NCI-H1092 treated with DMSO at 0.1 percent for 48 hours (cell line): ENCODE measurements around the gene PRKCH.
A peak's percentile ranks its signal among the peaks of the same experiment; 100 is the strongest.

Experiments used
- DNase-seq: peaks from one replicate; lab custom pipeline; 2025; lab: John Stamatoyannopoulos, UW

Gene PRKCH

DNA sequence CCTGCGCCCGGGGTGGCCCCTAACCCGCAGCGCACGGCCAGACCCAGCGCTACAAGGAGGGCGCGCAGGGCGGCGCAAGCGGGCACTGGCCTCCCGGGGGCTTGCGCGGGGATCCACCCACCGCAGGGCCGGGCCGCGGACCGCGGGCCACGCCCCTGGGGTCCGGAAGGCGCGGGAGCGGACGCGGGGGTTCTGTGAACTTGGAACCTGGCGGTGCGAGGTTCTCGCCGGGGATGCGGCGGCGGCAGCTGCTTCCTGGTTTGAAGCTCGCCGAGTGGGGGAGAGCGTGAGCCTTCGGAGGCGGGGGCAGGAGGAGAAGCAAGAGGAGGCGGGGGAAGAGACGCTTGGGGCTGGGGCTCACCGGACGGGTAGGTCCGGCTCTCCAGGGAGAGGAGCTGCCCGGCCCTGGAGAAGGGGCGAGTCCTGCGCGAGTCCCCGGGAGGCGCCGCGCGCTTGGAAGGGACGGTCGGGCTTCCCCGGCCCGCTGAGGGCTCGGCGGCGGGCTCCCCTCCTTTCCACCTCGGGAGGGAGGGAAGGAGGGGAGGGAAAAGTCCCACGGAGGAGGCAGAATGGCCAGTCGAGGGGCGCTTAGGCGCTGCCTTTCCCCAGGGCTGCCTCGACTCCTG lies at the start of gene PRKCH:
TSS of gene PRKCH (plus strand) at position 195 of the 626 bp plus-strand sequence. CDS start 523 bp downstream, outside the sequence.
- peak; percentile 37 for DNase-seq

DNA sequence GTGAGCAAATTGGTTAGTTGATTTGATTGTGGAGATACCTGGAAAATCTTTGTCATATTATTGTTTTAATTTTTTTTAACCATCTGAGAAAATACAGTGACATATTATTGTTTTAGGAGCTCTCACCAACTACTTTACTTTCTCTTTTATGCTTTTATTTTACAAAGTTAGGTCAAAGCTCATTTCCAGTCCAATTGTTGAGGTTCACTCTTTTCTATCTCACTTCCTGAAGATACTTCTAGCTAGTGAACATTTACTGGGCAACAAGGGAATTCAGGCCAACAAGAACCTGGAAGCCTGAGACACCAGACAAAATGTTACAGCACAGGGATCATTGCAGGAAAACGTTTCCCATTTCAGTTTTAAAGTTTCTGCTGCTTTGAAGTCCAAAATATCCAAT lies 44.1 kb upstream of the PRKCH start:
- DNase-seq: no peak

DNA sequence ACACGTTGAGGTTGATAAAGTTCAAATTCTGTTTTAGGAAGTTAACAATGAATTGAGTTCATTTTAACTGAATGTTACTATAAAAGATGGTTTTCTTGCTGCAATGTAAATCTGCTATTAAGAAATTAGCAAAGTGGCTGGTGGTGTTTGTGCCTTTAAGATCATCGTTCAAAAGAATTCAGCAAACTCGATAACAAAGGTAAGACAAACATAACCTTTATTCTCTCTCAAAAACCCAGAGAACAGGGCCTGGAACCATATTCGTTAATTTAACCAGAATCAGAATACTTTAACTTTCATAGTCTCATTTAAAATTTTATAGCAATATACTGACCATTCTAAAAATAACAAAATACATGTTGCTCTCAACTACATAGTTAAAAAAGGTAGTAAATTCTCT lies 43.6 kb upstream of the PRKCH start:
- no peak for DNase-seq

DNA sequence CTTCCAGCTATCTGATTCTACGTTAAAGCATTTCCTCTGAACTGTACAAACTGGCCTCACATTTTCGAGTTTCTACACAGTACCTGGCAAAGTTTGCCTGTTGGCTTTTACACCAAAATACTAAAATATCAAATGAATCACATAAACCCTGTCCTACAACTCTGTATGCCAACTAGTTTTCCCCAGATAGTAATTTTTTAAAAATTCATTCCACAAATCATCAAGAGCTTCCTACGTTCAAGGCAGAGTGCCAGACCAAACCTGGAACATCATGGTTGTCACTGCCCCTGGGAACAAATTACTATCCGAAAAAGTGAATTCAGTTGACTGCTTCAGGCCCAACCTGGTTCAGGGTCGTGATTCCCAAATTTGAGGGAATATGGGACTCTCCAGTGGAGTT lies 42.3 kb upstream of the PRKCH start:
- DNase-seq: no peak

DNA sequence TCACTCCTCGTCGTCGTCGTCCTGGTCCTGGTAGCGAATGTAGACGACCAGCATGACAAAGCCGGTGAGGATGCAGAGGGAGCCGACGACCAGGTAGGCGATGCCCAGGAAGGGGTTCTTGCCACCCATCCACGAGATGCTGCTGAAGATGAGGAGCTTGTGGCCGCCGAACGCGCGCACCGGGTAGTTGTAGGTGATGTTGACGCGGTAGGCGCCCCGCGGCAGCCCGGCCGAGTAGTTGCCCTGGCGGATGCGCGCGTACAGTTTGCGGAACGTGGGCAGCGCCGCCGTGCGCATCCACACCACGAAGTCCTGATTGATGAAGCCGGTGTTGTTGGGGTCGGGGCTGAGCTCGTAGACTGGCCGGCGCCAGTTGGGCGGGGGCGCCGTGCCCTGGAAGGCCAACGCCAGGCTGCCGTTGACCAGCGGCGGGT lies 41.3 kb upstream of the PRKCH start:
- no peak for DNase-seq

DNA sequence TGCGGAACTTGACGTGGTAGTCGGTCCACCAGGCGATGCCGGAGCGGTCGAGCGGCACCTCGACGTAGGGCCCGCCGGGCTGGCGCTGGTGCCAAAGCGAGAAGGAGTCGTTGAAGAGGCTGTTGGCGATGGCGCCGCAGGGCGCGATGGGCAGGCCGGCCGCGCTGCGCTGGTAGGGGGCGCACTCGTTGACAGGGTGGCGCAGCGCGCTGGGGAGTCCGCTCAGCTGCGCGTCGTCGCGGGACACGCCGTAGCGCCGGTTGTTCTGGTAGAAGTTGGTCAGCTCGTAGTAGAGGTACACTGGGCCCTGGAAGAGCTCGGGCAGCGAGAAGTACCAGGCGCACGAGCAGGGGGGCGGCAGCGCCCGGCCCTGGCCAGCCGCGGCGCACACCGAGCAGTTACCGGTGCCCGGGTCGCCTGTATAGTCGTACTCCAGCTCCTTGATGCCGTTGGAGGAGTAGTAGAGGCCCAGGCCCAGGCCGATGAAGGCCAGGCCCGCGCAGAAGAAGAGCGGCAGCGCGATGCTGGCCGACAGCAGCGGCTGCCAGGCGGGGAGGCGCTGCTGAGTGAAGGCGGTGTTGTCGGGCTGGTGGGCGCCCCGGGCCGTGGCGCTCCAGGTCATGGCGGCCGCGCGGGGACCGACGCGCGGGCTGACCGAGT lies 40.7 kb upstream of the PRKCH start:
- peak; percentile 82 for DNase-seq

DNA sequence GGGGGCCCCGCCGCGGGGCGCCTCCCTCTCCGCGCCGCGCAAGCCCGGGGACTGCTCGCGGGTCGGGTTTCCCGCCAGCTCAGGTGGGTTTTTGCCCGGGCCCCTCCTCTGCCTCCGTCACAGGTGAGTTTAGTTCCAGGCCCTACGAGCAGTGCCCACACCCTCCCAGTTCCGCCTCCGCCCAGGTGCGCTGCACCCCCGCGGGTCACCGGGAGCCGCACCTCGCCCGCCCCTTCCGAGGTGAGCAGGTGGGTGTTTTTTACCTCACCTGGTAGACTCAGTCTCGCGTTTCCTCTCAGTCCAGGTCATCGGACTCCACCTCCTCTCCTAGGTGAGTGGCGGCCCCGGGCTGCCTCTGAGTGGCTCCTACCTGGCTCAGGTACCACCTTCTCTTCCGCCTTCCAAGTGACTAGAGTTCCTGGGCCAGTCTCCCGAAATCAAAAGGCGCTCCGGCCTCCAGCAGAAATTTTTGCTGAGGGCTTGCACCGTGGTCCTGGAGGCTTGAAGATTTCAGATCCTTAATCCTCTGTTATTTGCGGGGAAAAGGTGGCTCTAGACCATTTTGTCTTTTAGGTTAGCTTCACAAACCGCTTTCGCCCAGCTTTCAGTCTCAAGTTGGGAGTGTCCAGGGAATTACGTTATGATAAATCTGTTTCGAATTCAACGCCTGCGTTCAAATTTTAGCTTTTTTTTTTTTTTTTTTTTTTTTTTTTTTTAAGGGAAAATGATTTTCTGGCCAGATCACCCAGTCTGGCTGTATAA lies 40.0 kb upstream of the PRKCH start, which contains the start of gene TMEM30B:
TSS of gene TMEM30B (minus strand) at position 153 of the 762 bp plus-strand sequence. CDS start 191 bp downstream, outside the sequence.
- peak; percentile 28 for DNase-seq

DNA sequence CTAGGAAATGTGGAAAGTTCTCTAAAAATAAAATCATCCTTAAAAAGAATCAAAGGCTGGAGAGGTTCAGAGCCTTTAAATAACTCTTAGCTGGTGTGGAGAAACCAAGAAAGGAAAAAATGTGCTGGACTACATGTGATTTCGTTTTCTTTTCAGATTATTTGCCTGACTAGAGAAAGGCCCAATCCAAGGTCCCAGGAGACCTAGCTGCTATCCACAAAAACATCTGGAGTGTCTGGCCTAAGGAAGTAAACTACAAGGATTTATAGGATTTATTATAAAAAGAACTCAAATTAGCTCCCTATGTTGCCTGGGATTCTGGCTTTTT lies 39.5 kb upstream of the PRKCH start:
- DNase-seq: no peak

DNA sequence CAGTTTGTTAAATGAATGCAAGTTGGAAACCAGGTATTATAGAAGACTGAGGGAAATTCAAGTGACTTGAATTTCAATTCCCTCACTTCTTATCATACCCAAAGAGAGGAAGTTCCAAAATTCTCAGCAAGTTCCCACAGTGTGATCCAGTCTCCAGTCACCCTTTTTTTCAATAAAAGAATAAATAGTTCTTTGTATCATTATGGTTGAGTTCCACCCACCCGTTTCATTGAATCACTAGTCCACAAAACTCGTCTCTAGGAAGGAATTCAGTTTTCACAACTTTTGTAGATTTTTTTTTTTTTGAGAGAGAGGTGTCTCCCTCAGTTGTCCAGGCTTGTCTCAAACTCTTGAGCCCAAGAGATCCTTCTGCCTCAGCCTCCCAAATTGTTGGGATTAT lies 38.6 kb upstream of the PRKCH start:
- DNase-seq: no peak

DNA sequence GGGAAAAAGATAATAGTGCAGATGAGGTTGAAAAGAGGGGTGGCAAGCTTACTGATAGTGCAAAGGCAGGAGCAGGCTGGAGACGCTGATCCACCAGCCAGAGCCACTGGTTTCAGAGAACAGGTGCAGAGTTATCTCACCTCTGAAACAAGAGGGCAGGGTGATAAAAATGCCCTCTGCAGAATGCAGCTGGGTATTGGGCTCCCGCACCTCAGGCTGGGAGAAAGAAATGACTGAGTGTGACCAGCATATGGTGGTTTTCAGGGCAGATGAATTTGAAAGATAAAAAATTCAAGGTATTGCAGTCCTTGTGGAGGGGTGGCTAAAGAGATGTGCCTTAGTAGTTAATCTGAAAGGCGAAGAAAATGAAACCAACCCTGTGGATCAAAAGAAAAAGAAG lies 37.4 kb upstream of the PRKCH start:
- DNase-seq: no peak

DNA sequence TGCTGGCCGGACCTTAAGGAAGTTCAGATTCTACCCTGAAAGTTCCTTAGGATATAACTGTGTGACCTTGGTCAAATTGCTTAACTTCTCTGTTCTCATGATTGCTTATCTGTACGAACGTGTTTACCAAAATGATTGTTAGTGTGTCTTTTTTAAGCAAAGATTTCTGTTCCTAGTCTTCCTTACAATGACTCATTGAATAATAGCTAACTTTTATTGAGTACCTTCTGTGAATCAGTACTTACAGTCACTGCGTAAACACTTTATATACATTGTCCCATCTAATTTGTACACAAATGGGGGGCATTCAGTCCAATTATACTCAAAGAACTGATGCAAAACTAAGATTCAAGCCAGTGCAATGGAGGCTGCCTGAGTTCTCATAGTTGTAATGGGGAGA lies 36.0 kb upstream of the PRKCH start:
- DNase-seq: no peak

DNA sequence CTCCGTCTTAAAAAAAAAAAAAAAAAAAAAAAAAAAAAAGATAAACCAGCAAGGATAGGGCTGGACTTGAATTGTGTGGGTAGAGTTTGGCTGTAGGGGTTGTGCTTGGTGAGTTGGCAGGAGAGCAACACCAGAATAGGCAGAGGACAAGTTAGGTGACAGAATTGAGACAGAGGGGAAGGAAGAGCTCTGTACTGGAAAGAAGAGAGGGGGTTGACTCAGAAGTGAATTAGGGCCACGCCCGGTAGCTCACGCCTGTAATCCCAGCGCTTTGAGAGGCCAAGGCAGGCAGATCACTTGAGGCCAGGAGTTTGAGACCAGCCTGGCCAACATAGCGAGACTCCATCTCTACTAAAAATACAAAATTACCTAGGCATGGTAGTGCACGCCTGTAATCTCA lies 34.2 kb upstream of the PRKCH start:
- DNase-seq: no peak

DNA sequence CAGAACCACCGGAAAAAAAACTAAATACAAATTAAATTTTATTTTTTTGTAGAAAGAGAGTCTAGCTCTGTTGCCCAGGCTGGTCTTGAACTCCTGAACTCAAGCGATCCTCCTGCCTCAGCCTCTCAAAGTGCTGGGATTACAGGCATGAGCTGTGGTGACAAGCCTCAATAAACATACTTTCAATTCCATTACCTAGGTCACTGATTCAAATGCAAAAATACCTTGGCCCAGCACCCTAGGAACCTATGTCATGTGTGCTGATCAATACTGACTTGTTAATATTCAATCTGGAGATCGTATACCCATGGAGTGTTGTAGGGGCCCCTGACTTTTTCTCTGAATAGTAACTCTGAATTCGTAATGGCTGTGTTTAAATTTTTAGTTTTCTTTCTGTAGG lies 33.2 kb upstream of the PRKCH start:
- no peak for DNase-seq

DNA sequence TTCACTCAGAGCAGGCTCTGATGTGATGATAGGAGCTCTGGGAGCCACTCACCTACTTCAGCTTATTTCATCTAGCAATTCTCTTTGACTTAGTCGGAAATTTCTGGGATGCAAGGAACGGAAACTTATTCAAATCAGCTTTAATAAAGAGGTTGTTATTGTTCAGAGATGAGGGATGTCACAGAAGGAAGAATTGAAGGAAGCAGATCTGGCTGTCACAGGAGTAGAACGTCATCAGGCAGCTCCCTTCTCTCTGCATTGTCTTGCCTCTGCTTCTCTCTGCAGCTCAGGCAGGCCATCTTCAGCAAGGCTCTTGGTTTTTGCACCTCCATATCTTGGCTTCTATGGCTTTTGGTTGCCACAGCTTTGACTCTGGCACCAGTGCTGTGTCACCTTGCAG lies 32.7 kb upstream of the PRKCH start:
- no peak for DNase-seq

DNA sequence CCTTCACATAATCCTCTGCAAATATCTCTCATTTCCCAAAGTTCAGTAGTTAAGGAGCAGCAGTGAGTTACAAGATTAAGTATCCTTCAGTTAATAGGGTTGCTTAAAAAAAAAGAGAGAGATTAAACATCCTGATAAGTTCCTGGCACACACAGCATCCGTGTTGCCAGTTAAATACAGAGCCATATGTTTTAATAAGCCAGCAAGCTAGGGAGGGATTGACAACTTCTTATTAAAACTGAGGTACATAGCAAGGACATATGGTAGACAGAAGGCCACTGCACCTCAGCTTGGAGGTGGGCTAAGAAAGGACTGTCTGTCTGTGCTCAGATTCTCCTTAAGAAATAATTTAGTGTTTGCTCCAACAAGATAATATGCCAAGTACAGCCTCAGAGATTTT lies 30.7 kb upstream of the PRKCH start:
- DNase-seq: no peak

DNA sequence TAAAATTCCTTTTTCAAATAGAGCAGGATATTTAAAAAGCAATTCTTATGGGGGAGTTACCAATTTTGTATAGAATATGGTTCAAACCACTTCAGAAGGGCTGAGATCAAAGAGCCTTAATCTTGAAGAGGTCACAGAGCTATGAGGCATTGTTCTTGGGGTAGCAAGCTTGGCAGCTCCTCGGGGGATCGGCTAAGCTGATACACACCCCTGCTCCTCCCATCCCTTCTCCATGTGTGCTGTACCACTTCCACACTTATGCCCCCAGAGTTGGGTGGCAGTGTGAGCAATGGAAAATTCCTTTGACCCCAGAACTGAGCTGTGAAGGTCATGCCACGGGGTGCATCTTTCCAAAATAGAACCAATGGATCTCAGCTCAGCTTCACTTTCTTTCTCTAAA lies 25.2 kb upstream of the PRKCH start:
- DNase-seq: no peak

DNA sequence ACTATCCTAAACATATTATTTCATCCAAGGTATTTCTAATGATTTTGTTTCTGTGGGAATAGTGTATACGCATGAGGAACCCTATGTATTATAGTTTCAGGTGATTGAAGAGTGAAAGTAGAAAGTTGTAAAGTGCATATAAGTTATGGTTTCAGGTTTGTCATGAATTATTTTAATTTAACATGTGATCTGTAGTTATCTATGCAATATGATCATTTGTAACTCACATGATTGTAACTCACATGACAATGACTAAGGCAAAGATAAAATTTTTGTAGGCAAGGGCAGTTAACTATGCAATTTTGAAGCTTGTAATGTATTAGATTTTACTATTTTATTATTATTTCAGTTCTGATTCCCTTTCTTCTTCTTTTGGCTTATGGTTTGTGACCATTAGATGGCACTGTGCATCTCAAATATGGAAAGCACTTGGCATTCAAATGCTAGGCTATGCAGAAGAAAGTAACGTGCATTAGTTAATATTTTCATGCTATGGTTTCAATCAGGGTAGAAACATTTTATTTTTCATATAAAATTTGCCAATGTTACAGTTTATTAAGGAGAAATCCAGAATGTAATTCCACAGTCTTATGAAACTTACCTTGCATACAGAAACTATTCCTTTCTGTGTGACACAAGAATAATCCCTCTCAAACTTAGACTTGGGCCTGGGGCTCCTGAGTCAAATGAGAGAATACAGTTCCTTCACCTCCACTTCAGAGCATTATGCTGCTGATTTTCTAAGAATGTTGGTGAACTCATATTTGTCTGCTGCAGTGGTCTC lies 24.5 kb upstream of the PRKCH start:
- DNase-seq: peak; percentile 58

DNA sequence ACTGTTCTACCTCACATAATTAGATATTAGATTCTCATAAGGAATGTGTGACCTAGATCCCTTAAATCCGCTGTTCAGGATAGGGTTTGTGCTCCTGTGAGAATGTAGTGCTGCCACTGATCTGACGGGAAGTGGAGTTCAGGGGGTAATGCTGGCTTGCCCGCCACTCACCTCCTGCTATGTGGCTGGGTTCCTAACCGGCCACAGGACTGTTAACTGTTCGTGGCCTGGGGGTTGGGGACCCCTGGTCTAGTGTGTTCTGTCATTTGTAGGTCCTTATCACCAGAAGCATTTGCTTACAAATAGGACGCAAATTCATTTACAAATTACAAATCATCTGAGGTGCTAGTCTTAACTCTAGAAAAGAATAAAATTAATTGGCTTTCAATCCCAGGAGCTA lies 23.8 kb upstream of the PRKCH start:
- DNase-seq: no peak

DNA sequence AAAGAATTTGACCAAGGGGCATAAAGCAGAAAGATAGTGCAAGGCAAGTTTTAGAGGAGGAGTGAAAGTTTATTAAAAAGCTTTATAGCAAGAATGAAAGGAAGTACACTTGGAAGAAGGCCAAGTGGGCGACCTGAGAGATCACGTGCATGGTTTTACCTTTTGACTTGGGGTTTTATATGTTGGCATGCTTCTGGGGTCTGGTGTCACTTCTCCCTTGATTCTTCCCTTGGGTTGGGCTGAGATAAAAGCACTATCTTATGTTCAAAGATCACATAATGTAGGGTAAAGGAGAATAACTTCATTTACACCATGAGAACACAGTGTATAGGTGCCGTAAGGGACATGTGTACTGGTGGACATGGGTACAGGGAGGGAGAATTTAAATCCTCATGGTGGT lies 22.6 kb upstream of the PRKCH start:
- DNase-seq: no peak

DNA sequence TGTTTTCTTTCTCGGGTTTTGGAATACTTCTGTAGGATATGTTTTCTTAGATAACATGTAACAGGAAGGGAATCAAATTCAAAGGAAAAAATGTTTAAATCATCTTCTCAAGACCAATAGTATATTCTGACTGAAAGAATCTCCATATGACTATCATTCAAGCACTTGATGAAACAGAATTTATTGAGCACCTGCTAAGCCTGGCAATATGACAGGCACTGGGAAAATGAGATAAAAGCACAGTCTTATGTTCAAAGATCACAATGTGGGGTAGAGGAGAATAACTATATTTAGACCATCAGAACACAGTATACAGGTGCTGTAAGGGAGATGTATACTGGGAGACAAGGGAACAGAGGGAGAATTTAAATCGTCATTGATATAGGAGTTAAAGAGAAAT lies 21.2 kb upstream of the PRKCH start:
- DNase-seq: no peak

DNA sequence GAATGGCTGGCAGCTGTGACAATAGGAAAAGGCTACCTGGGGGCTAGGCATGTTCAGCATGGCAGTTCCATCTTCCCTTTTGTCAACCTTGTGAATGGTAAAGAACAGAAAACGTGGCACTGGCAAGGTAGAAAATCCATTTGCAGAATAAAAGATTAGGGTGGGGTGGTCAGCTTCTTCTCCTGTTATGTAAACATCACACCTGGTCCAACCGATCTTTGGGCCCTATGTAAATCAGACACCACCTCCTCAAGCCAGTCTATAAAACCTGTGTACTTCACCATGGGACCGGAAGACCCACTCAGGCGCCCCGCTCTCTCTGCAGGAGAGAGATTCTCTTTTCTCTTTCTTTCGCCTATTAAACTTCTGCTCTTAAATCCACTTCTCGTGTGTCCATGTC lies 20.6 kb upstream of the PRKCH start:
- DNase-seq: no peak

DNA sequence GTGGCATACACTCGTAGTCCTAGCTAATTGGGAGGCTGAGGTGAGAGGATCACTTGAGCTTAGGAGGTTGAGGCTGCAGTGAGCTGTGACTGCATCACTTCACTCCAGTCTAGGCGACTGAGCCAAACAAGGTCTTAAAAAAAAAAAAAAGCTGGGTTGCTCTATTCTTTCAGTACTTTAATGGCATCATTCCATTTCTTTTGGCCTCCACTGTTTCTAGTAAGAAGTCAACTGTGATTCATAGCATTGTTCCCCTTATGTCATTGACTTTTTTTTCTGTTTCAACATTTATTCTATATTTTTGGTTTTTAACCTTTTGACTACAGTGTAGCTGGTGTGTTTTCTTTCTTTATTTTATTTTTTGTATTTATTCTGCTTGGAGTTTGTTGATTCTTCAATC lies 16.7 kb upstream of the PRKCH start:
- no peak for DNase-seq

DNA sequence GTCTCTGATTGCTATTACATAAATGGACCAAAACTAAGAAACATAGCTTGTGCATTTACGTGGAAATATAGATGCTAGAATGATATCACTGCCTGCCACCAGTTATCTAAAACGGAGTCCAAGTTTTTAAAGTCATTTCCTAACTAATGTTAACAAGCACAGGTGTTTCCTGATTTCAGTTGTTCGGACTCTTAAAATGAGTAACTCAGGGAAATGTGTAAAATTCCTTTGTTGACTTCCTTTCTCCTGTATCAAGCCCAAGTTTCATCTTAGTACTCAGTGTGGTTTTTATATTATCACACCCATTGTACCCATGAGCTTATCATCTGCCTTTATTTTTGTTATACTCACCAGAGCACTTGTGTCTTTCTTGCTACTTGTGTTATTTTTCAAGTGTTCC lies 13.2 kb upstream of the PRKCH start:
- no peak for DNase-seq
